OCI-LY1 (cell line): Measurements from ENCODE around the gene ZNF148.

Experiments
- H2AFZ ChIP-seq: fragments of 200-600 bp; sonication (generic), shearing (Covaris generic); 2 replicates; pipeline ENCODE4 v1.6.0; 2014; ENCODE audit warnings: antibody characterized with exemption, mild to moderate bottlenecking, low read length
- H3F3A ChIP-seq: fragments of 200-600 bp; sonication (generic), shearing (Covaris generic); 2 replicates; pipeline ENCODE4 v1.6.0; 2014; ENCODE audit warnings: mild to moderate bottlenecking, antibody characterized with exemption, low read length, moderate library complexity; ENCODE audit not compliant: insufficient read depth
- H3K27ac ChIP-seq: fragments of 200-600 bp; sonication (generic); 2 replicates; pipeline ENCODE4 v1.5.1; 2014; ENCODE audit warnings: low read length, mixed run types, mild to moderate bottlenecking, low read depth; ENCODE audit not compliant: poor library complexity, severe bottlenecking
- H3K27me3 ChIP-seq: fragments of 200-600 bp; sonication (generic); 2 replicates; pipeline ENCODE4 v1.6.0; 2014; ENCODE audit warnings: antibody characterized with exemption, mild to moderate bottlenecking, low read length, moderate library complexity; ENCODE audit not compliant: insufficient read depth
- H3K36me3 ChIP-seq: fragments of 200-600 bp; sonication (generic); 2 replicates; pipeline ENCODE4 v1.6.1; 2014; ENCODE audit warnings: mild to moderate bottlenecking, antibody characterized with exemption, low read length, moderate library complexity, mixed read lengths; ENCODE audit not compliant: insufficient read depth
- H3K4me1 ChIP-seq: fragments of 200-600 bp; sonication (generic); 2 replicates; pipeline ENCODE4 v1.5.1; 2014; ENCODE audit warnings: mild to moderate bottlenecking, low read length, moderate library complexity; ENCODE audit not compliant: insufficient read depth, severe bottlenecking
- H3K4me2 ChIP-seq: fragments of 200-600 bp; sonication (generic), shearing (Covaris generic); 2 replicates; pipeline ENCODE4 v1.6.1; 2014; ENCODE audit warnings: low read length
- H3K4me3 ChIP-seq: fragments of 200-600 bp; sonication (generic); 2 replicates; pipeline ENCODE4 v1.5.1; 2014; ENCODE audit warnings: low read length, low read depth, mild to moderate bottlenecking, mixed read lengths; ENCODE audit not compliant: poor library complexity, severe bottlenecking
- H3K79me2 ChIP-seq: fragments of 200-600 bp; shearing (Covaris generic); 2 replicates; pipeline ENCODE4 v1.6.1; 2016; ENCODE audit warnings: mixed run types, low read length, mixed read lengths; ENCODE audit not compliant: insufficient read depth
- H3K9ac ChIP-seq: fragments of 200-600 bp; sonication (generic), shearing (Covaris generic); 2 replicates; pipeline ENCODE4 v1.6.1; 2014; ENCODE audit warnings: mild to moderate bottlenecking, low read length, mixed read lengths
- H3K9me2 ChIP-seq: fragments of 200-600 bp; sonication (generic), shearing (Covaris generic); 2 replicates; pipeline ENCODE4 v1.6.1; 2014; ENCODE audit warnings: low read depth, mild to moderate bottlenecking, low read length, mixed read lengths
- H3K9me3 ChIP-seq: fragments of 200-600 bp; shearing (Covaris generic); 2 replicates; pipeline ENCODE4 v1.6.1; 2014; ENCODE audit warnings: low read length, mixed read lengths
- H4K20me1 ChIP-seq: fragments of 200-600 bp; sonication (generic), shearing (Covaris generic); 2 replicates; pipeline ENCODE4 v1.6.0; 2016; ENCODE audit warnings: mild to moderate bottlenecking, low read length; ENCODE audit not compliant: insufficient read depth
- CTCF ChIP-seq: fragments of 200-600 bp; sonication (generic), shearing (Covaris generic); IDR thresholded peaks from 2 replicates; pipeline ENCODE4 v1.5.1; 2017; ENCODE audit warnings: mild to moderate bottlenecking, antibody characterized with exemption, low read length, moderate library complexity, mixed read lengths
- EZH2 ChIP-seq: fragments of 200-600 bp; sonication (generic), shearing (Covaris generic); IDR thresholded peaks from 2 replicates; pipeline ENCODE4 v1.8.0; 2017; ENCODE audit warnings: borderline replicate concordance, mixed run types, mild to moderate bottlenecking, antibody characterized with exemption, low read length, moderate library complexity, mixed read lengths

Gene ZNF148

GRCh38 chr3:125260158-125260557 lies 115.0 kb downstream of the ZNF148 start:
- Histone ChIP-seq H2AFZ (no peak overlapping the region), H3K9ac (no peak overlapping the region), H3K79me2 (no peaks in the 10 kb centered on the region), H3K4me1 (no peaks in the 10 kb centered on the region), H3K4me2 (no peak overlapping the region), H3K9me3 (no peaks in the 10 kb centered on the region), H3F3A (no peaks in the 10 kb centered on the region), H3K36me3 (peaks cover 12% of the 10 kb centered on the region), H3K4me3 (no peak overlapping the region), H3K27ac (no peak overlapping the region), H3K27me3 (no peaks in the 10 kb centered on the region), H3K9me2 (no peaks in the 10 kb centered on the region), H4K20me1 (no peaks in the 10 kb centered on the region)
- no peak for TF ChIP-seq EZH2
- no peak for TF ChIP-seq CTCF

- Histone ChIP-seq H3K9ac (no peak overlapping the region), H3K79me2 (no peaks in the 10 kb centered on the region), H3K27me3 (no peaks in the 10 kb centered on the region), H3K4me2 (no peak overlapping the region), H2AFZ (no peak overlapping the region), H3K4me3 (no peak overlapping the region), H3K27ac (no peak overlapping the region), H4K20me1 (no peaks in the 10 kb centered on the region), H3K9me2 (no peaks in the 10 kb centered on the region), H3K9me3 (no peaks in the 10 kb centered on the region), H3F3A (no peaks in the 10 kb centered on the region), H3K4me1 (no peaks in the 10 kb centered on the region), H3K36me3 (peaks cover 12% of the 10 kb centered on the region)
- TF ChIP-seq EZH2 (no peak), CTCF (no peak)
Observed at GRCh38 chr3:125257536-125257935, 117.6 kb downstream of the ZNF148 start.

GRCh38 chr3:125256675-125257074 lies 118.5 kb downstream of the ZNF148 start:
- no peaks in the 10 kb centered on the region for H3F3A ChIP-seq
- no peaks in the 10 kb centered on the region for H3K9me3 ChIP-seq
- H3K27me3 ChIP-seq: no peaks in the 10 kb centered on the region
- no peaks in the 10 kb centered on the region for H3K79me2 ChIP-seq
- H4K20me1 ChIP-seq: no peaks in the 10 kb centered on the region
- no peak overlapping the region for H3K4me3 ChIP-seq
- H3K9me2 ChIP-seq: no peaks in the 10 kb centered on the region
- H3K4me2 ChIP-seq: no peak overlapping the region
- TF ChIP-seq CTCF (no peak), EZH2 (no peak)
- no peak overlapping the region for H2AFZ ChIP-seq
- H3K36me3 ChIP-seq: peaks cover 12% of the 10 kb centered on the region
- H3K27ac ChIP-seq: no peak overlapping the region
- H3K4me1 ChIP-seq: no peaks in the 10 kb centered on the region
- no peak overlapping the region for H3K9ac ChIP-seq
